K562 (cell line): ENCODE measurements around the gene KCNH2. TPM values are rescaled to one million over a fixed set of nuclear protein-coding genes. Genes with fewer than 3 reads are reported as not detected.

Experiments used
- GATA2 ChIP-seq: sonication (generic); formaldehyde crosslinking; IDR thresholded peaks from 2 replicates; pipeline ENCODE4 v1.4.0; 2020; ENCODE audit warnings: mild to moderate bottlenecking, missing genetic modification reagents
- KLF6 ChIP-seq: fragments of 250-450 bp; sonication (Bioruptor Pico); IDR thresholded peaks from 2 replicates; pipeline ENCODE4 v1.4.0; 2020; ENCODE audit warnings: mild to moderate bottlenecking, moderate library complexity, borderline replicate concordance
- LARP7 ChIP-seq: fragments of 450-650 bp; IDR thresholded peaks from 2 replicates; pipeline ENCODE4 v1.6.1; 2016
- MEIS2 ChIP-seq: fragments of 450-650 bp; IDR thresholded peaks from 2 replicates; pipeline ENCODE4 v1.6.1; 2014; ENCODE audit warnings: mild to moderate bottlenecking; ENCODE audit not compliant: partially characterized antibody
- NCOR1 ChIP-seq: fragments of 450-650 bp; IDR thresholded peaks from 2 replicates; pipeline ENCODE4 v1.6.1; 2016; ENCODE audit warnings: mild to moderate bottlenecking, moderate library complexity
- PRPF4 ChIP-seq: fragments of 200-400 bp; formaldehyde crosslinking; IDR thresholded peaks from one replicate; pipeline ENCODE4 v1.6.1; 2017; ENCODE audit warnings: low read length, low read depth, mild to moderate bottlenecking; ENCODE audit not compliant: insufficient read depth, poor library complexity, severe bottlenecking
- RFX1 ChIP-seq: fragments of 450-650 bp; IDR thresholded peaks from 2 replicates; pipeline ENCODE4 v1.6.1; 2016; ENCODE audit warnings: mild to moderate bottlenecking, moderate library complexity
- SMARCE1 ChIP-seq: fragments of 450-650 bp; IDR thresholded peaks from 2 replicates; pipeline ENCODE4 v1.7.1; 2016; ENCODE audit warnings: mild to moderate bottlenecking
- WHSC1 ChIP-seq: IDR thresholded peaks from one replicate; pipeline ENCODE4 v1.6.1; 2012; ENCODE audit warnings: low read length, control low read depth, inconsistent platforms
- ZBTB17 ChIP-seq: fragments of 450-650 bp; formaldehyde crosslinking; IDR thresholded peaks from 2 replicates; pipeline ENCODE4 v1.4.0; 2020; ENCODE audit warnings: mild to moderate bottlenecking
- ZC3H11A ChIP-seq: IDR thresholded peaks from 2 replicates; pipeline ENCODE4 v1.6.1; 2012; ENCODE audit warnings: low read depth, low read length, improper control_type of control experiment
- ZFP36 ChIP-seq: fragments of 150-350 bp; IDR thresholded peaks from 2 replicates; pipeline ENCODE4 v1.6.1; 2018; ENCODE audit warnings: low read length, low read depth; ENCODE audit not compliant: partially characterized antibody
- ZNF197 ChIP-seq: fragments of 200-800 bp; sonication (Bioruptor generic); IDR thresholded peaks from 2 replicates; pipeline ENCODE4 v1.6.1; 2016; ENCODE audit warnings: low read depth, missing genetic modification characterization, missing compliant biosample characterization
- polyA plus RNA-seq, 8 experiments: library from polyadenylated mRNA; depleted of rRNA in 4 of 8; stranded (reverse) in 5 of 8; unstranded in 3 of 8; fragments of >200 nt; fragmentation: Nextera tagmentation in 2 of 8; fragmentation: Illumina TruSeq in 1 of 8; extraction: Ambion mirVana in 2 of 8; extraction: Trizol in 1 of 8; gene quantifications; 2 replicates each; pipeline versions ENCODE4 v1.2.1 to v1.2.3, GENCODE V29; 2011 to 2014; ENCODE audit warnings: inconsistent platforms in 1 of 8, missing spikeins in 1 of 8
- total RNA-seq, 7 experiments: library from RNA; depleted of rRNA in 6 of 7; stranded (reverse); fragments of >200 nt in 6 of 7; fragmentation: Illumina TruSeq in 2 of 7; extraction: Trizol in 2 of 7; gene quantifications; 2 replicates each; pipeline versions ENCODE4 v1.2.1 to v1.2.3, GENCODE V29; 2011 to 2021; ENCODE audit warnings: low replicate concordance in 1 of 7
- TF ChIP-seq, protein P1 (sequence below), 2 experiments: fragments of 150-350 bp in 1 of 2; IDR thresholded peaks; 2 replicates each; pipeline ENCODE4 v1.6.1; 2012 to 2016; ENCODE audit warnings: low read depth in 2 of 2, low read length in 2 of 2, mild to moderate bottlenecking in 1 of 2, moderate library complexity in 1 of 2
- TF ChIP-seq, protein P2 (sequence below): fragments of 250-450 bp; sonication (Bioruptor Pico); IDR thresholded peaks from 2 replicates; pipeline ENCODE4 v1.4.0; 2020; ENCODE audit warnings: mild to moderate bottlenecking, moderate library complexity
- TF ChIP-seq, protein P3 (sequence below): sonication (generic); formaldehyde crosslinking; IDR thresholded peaks from 2 replicates; pipeline ENCODE4 v1.8.1; 2022; ENCODE audit warnings: missing genetic modification reagents

Gene KCNH2
- total and polyA plus RNA-seq, 9 of the 15 experiments (the other 6 are each of a cell fraction or from before 2014, with no cell fraction given), result 18.1 to 368 (median 218) TPM

DNA sequence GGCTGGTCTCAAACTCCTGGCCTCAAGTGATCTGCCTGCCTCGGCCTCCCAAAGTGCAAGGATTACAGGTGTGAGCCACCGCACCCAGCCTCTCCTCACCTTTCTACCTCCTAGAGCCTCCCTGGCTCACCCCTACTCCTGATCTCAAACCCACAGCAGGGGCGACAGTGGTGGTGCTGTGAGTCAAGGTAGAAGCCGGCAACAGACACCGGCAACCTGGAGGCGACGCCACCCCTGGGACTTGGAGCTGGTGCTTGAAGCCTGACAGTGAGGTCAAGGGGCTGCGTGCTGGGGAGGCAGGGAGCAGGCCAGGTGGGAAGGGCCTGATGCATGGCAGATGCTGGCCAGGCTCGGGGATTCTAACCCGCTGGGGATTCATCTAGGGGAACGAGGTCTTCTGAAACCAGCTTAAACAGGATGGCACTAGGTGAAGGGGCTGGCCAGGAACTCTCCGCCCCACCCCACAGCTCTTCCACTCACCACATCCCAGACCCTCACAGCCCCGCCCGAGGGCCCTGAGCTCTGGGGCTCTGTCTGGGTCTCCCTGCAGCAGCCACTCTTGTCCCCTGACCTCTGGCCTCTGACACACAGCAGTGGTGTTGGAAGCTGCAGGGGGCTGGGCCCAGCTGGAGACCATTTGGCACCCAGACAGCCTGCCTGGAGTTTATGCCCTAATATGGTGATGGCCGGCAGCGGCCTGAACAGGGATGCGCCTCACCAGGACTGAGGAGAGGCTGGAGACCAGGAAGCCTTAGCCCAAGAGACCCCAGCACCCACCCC is 16.4 kb downstream of the KCNH2 start (continued):
- TF ChIP-seq, protein P1, sequence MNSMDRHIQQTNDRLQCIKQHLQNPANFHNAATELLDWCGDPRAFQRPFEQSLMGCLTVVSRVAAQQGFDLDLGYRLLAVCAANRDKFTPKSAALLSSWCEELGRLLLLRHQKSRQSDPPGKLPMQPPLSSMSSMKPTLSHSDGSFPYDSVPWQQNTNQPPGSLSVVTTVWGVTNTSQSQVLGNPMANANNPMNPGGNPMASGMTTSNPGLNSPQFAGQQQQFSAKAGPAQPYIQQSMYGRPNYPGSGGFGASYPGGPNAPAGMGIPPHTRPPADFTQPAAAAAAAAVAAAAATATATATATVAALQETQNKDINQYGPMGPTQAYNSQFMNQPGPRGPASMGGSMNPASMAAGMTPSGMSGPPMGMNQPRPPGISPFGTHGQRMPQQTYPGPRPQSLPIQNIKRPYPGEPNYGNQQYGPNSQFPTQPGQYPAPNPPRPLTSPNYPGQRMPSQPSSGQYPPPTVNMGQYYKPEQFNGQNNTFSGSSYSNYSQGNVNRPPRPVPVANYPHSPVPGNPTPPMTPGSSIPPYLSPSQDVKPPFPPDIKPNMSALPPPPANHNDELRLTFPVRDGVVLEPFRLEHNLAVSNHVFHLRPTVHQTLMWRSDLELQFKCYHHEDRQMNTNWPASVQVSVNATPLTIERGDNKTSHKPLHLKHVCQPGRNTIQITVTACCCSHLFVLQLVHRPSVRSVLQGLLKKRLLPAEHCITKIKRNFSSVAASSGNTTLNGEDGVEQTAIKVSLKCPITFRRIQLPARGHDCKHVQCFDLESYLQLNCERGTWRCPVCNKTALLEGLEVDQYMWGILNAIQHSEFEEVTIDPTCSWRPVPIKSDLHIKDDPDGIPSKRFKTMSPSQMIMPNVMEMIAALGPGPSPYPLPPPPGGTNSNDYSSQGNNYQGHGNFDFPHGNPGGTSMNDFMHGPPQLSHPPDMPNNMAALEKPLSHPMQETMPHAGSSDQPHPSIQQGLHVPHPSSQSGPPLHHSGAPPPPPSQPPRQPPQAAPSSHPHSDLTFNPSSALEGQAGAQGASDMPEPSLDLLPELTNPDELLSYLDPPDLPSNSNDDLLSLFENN (IDR thresholded peaks at IDR 0.05; ENCODE audit: low read depth in 2 of 2, low read length in 2 of 2), result no peak
- TF ChIP-seq WHSC1 (no peak), ZNF197 (CRISPR knock-in tag) (no peak), RFX1 (no peak), ZBTB17 (peak; percentile 52; the same call in 1 of the 2 replicates), ZFP36 (no peak), SMARCE1 (no peak), LARP7 (no peak), MEIS2 (no peak), PRPF4 (no peak), GATA2 (CRISPR knock-in tag) (no peak), ZC3H11A (no peak), KLF6 (0 out of 2 replicates have a peak, but pooled peaks have one; percentile 10), NCOR1 (no peak)
- TF ChIP-seq, protein P2, sequence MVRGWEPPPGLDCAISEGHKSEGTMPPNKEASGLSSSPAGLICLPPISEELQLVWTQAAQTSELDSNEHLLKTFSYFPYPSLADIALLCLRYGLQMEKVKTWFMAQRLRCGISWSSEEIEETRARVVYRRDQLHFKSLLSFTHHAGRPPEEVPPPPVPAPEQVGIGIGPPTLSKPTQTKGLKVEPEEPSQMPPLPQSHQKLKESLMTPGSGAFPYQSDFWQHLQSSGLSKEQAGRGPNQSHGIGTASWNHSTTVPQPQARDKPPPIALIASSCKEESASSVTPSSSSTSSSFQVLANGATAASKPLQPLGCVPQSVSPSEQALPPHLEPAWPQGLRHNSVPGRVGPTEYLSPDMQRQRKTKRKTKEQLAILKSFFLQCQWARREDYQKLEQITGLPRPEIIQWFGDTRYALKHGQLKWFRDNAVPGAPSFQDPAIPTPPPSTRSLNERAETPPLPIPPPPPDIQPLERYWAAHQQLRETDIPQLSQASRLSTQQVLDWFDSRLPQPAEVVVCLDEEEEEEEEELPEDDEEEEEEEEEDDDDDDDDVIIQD (CRISPR knock-in tag), result no peak; the same call in 1 of the 2 replicates
- TF ChIP-seq, protein P3, sequence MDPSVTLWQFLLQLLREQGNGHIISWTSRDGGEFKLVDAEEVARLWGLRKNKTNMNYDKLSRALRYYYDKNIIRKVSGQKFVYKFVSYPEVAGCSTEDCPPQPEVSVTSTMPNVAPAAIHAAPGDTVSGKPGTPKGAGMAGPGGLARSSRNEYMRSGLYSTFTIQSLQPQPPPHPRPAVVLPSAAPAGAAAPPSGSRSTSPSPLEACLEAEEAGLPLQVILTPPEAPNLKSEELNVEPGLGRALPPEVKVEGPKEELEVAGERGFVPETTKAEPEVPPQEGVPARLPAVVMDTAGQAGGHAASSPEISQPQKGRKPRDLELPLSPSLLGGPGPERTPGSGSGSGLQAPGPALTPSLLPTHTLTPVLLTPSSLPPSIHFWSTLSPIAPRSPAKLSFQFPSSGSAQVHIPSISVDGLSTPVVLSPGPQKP (CRISPR knock-in tag), result no peak
